ENCODE measurements around the gene TMEM95.

DNA sequence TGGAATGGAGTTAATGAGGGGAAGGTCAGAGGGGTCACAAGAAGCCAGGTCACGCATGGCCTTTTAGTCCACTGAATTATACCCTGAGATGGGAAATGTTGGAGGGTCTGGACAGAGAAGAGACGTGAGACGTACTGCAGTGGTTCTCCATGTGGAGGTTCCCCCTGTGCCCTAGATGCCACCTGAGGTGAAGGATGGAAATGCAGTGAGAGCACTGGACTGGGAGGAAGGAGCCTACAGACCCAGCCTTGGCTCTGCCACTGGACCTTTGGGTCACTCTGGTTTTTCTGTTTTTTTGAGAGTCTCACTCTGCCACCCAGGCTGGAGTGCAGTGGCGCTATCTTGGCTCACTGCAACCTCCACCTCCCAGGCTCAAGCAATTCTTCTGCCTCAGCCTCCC is 41.2 kb downstream of the TMEM95 start:
- TF ChIP-seq POLR2A (IDR thresholded peaks at IDR 0.05) = no peak
- TF ChIP-seq, protein P1, sequence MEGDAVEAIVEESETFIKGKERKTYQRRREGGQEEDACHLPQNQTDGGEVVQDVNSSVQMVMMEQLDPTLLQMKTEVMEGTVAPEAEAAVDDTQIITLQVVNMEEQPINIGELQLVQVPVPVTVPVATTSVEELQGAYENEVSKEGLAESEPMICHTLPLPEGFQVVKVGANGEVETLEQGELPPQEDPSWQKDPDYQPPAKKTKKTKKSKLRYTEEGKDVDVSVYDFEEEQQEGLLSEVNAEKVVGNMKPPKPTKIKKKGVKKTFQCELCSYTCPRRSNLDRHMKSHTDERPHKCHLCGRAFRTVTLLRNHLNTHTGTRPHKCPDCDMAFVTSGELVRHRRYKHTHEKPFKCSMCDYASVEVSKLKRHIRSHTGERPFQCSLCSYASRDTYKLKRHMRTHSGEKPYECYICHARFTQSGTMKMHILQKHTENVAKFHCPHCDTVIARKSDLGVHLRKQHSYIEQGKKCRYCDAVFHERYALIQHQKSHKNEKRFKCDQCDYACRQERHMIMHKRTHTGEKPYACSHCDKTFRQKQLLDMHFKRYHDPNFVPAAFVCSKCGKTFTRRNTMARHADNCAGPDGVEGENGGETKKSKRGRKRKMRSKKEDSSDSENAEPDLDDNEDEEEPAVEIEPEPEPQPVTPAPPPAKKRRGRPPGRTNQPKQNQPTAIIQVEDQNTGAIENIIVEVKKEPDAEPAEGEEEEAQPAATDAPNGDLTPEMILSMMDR (IDR thresholded peaks at IDR 0.05 in 8 of 11, conservative IDR thresholded peaks at IDR 0.05 in 3 of 11) = no peak

Measured in spleen (tissue), 7 donors.